ENCODE results near the gene LRRC8D. TPM values are rescaled to one million over a fixed set of nuclear protein-coding genes. Genes with fewer than 3 reads are reported as not detected.

The LRRC8D gene
- total RNA-seq, 4 donors from 2014 or later = 4.7 to 8.5 (median 6.5) TPM

GRCh38 chr1:89931964-89932363 lies 111.1 kb downstream of the LRRC8D start:
- WGBS, 2 donors (ENCODE audit: low coverage in 1 of 2) = 97 to 100% methylated on average over 1 to 4 of the region's 4 CpGs
- H3K36me3 ChIP-seq = peaks cover 0 to 20% of the 10 kb centered on the region in 2 donors
- H3K9me3 ChIP-seq = no peaks in the 10 kb centered on the region
- H3K27me3 ChIP-seq = no peaks in the 10 kb centered on the region
- H3K4me1 ChIP-seq = no peaks in the 10 kb centered on the region
- no peak overlapping the region for H3K4me3 ChIP-seq
- ATAC-seq = no peak
- TF ChIP-seq POLR2AphosphoS5 (IDR thresholded peaks at IDR 0.05) (no peak), CTCF (IDR thresholded peaks at IDR 0.05) (no peak), POLR2A (IDR thresholded peaks at IDR 0.05) (no peak), EP300 (IDR thresholded peaks at IDR 0.05) (no peak)
- no peak overlapping the region for H3K27ac ChIP-seq

GRCh38 chr1:89932598-89933364 lies 111.9 kb downstream of the LRRC8D start:
- ATAC-seq = no peak
- H3K27me3 ChIP-seq = no peaks in the 10 kb centered on the region
- no peaks in the 10 kb centered on the region for H3K9me3 ChIP-seq
- H3K4me1 ChIP-seq = peaks cover 0 to 2% (median 0%) of the 10 kb centered on the region in 3 donors
- no peak for TF ChIP-seq CTCF (IDR thresholded peaks at IDR 0.05)
- TF ChIP-seq EP300 (IDR thresholded peaks at IDR 0.05) = no peak
- no peak for TF ChIP-seq POLR2A (IDR thresholded peaks at IDR 0.05)
- TF ChIP-seq POLR2AphosphoS5 (IDR thresholded peaks at IDR 0.05) = no peak
- peaks cover 0 to 20% of the 10 kb centered on the region in 2 donors for H3K36me3 ChIP-seq
- WGBS, 2 donors (ENCODE audit: low coverage in 1 of 2) = 88 to 97% methylated on average over 4 to 6 of the region's 6 CpGs
- H3K27ac ChIP-seq = no peak overlapping the region
- no peak overlapping the region for H3K4me3 ChIP-seq

DNA sequence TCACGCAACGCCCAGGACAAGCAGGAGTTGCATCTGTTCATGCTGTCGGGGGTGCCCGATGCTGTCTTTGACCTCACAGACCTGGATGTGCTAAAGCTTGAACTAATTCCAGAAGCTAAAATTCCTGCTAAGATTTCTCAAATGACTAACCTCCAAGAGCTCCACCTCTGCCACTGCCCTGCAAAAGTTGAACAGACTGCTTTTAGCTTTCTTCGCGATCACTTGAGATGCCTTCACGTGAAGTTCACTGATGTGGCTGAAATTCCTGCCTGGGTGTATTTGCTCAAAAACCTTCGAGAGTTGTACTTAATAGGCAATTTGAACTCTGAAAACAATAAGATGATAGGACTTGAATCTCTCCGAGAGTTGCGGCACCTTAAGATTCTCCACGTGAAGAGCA lies 113.6 kb downstream of the LRRC8D start:
- Histone ChIP-seq H3K4me3 (no peak overlapping the region), H3K27me3 (no peaks in the 10 kb centered on the region), H3K27ac (no peak overlapping the region), H3K9me3 (no peaks in the 10 kb centered on the region), H3K4me1 (peaks cover 0 to 18% (median 0%) of the 10 kb centered on the region in 3 donors), H3K36me3 (peaks cover 0 to 20% of the 10 kb centered on the region in 2 donors)
- no peak for TF ChIP-seq EP300 (IDR thresholded peaks at IDR 0.05)
- TF ChIP-seq POLR2A (IDR thresholded peaks at IDR 0.05) = no peak
- no peak for TF ChIP-seq POLR2AphosphoS5 (IDR thresholded peaks at IDR 0.05)
- no peak for TF ChIP-seq CTCF (IDR thresholded peaks at IDR 0.05)
- WGBS, 2 donors (ENCODE audit: low coverage in 1 of 2) = 93 to 95% methylated on average over 9 to 11 of the region's 11 CpGs
- ATAC-seq = no peak

DNA sequence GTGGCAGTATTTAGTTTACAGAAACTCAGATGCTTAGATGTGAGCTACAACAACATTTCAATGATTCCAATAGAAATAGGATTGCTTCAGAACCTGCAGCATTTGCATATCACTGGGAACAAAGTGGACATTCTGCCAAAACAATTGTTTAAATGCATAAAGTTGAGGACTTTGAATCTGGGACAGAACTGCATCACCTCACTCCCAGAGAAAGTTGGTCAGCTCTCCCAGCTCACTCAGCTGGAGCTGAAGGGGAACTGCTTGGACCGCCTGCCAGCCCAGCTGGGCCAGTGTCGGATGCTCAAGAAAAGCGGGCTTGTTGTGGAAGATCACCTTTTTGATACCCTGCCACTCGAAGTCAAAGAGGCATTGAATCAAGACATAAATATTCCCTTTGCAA lies 114.4 kb downstream of the LRRC8D start:
- no peak for ATAC-seq

More for the DNA sequence above, 114.4 kb downstream of the LRRC8D start:
- Histone ChIP-seq H3K36me3 (peaks cover 0 to 20% of the 10 kb centered on the region in 2 donors), H3K4me3 (no peak overlapping the region), H3K27ac (no peak overlapping the region), H3K9me3 (no peaks in the 10 kb centered on the region), H3K4me1 (peaks cover 0 to 18% (median 0%) of the 10 kb centered on the region in 3 donors), H3K27me3 (no peaks in the 10 kb centered on the region)
- WGBS, 2 donors (ENCODE audit: low coverage in 1 of 2) = 89% methylated on average over 3 of the region's 4 CpGs; no CpG with 5 or more reads in 1 of the 2 donors
- TF ChIP-seq EP300 (IDR thresholded peaks at IDR 0.05) (no peak), POLR2AphosphoS5 (IDR thresholded peaks at IDR 0.05) (no peak), POLR2A (IDR thresholded peaks at IDR 0.05) (no peak), CTCF (IDR thresholded peaks at IDR 0.05) (no peak)
